Loucy (cell line): ENCODE measurements around the gene PIK3CB.

Source experiments
- H2AFZ ChIP-seq: fragments of 200-600 bp; sonication (generic); 2 replicates; pipeline ENCODE4 v1.6.0; 2016; ENCODE audit warnings: antibody characterized with exemption, mild to moderate bottlenecking, low read length, moderate library complexity
- H3F3A ChIP-seq: fragments of 200-600 bp; 2 replicates; pipeline ENCODE4 v1.6.0; 2016; ENCODE audit warnings: antibody characterized with exemption, low read depth, mild to moderate bottlenecking
- H3K27me3 ChIP-seq: fragments of 200-600 bp; sonication (generic); 2 replicates; pipeline ENCODE4 v1.6.1; 2014; ENCODE audit warnings: low read length, mild to moderate bottlenecking; ENCODE audit not compliant: insufficient read depth, poor library complexity, severe bottlenecking
- H3K36me3 ChIP-seq: fragments of 200-600 bp; sonication (generic); 2 replicates; pipeline ENCODE4 v1.6.1; 2016; ENCODE audit warnings: low read length; ENCODE audit not compliant: insufficient read depth
- H3K4me1 ChIP-seq: fragments of 200-600 bp; sonication (generic); 2 replicates; pipeline ENCODE4 v1.5.1; 2014; ENCODE audit warnings: low read length, mild to moderate bottlenecking; ENCODE audit not compliant: insufficient read depth, poor library complexity, severe bottlenecking
- H3K4me2 ChIP-seq: fragments of 200-600 bp; sonication (generic); 2 replicates; pipeline ENCODE4 v1.6.0; 2014; ENCODE audit warnings: antibody characterized with exemption, low read length, low read depth, mild to moderate bottlenecking; ENCODE audit not compliant: poor library complexity, severe bottlenecking
- H3K4me3 ChIP-seq: fragments of 200-600 bp; sonication (generic); 2 replicates; pipeline ENCODE4 v1.5.1; 2014; ENCODE audit warnings: low read length, mild to moderate bottlenecking, mixed read lengths; ENCODE audit not compliant: poor library complexity, severe bottlenecking
- H3K79me2 ChIP-seq: fragments of 200-600 bp; sonication (generic); 2 replicates; pipeline ENCODE4 v1.6.1; 2014; ENCODE audit warnings: low read length; ENCODE audit not compliant: insufficient read depth
- H3K9ac ChIP-seq: fragments of 200-600 bp; sonication (generic); 2 replicates; pipeline ENCODE4 v1.6.0; 2014; ENCODE audit warnings: mild to moderate bottlenecking, low read depth, low read length, moderate library complexity; ENCODE audit not compliant: poor library complexity, severe bottlenecking
- H3K9me2 ChIP-seq: fragments of 200-600 bp; sonication (generic); replicated peaks from 2 replicates; pipeline ENCODE4 v1.6.1; 2016; ENCODE audit warnings: low read depth, low read length, mixed read lengths
- H3K9me3 ChIP-seq: fragments of 200-600 bp; sonication (generic); 2 replicates; pipeline ENCODE4 v1.6.1; 2014; ENCODE audit warnings: mild to moderate bottlenecking, antibody characterized with exemption, low read length, low read depth; ENCODE audit not compliant: insufficient read depth
- H4K20me1 ChIP-seq: fragments of 200-600 bp; sonication (generic); 2 replicates; pipeline ENCODE4 v1.6.0; 2014; ENCODE audit warnings: antibody characterized with exemption, low read length, mild to moderate bottlenecking; ENCODE audit not compliant: insufficient read depth, poor library complexity, severe bottlenecking
- EZH2phosphoT487 ChIP-seq: fragments of 200-600 bp; IDR thresholded peaks from 2 replicates; pipeline ENCODE4 v1.6.1; 2018; ENCODE audit warnings: antibody characterized with exemption, mild to moderate bottlenecking, moderate library complexity, borderline replicate concordance
- TF ChIP-seq, protein P1 (sequence below): fragments of 200-600 bp; sonication (generic); conservative IDR thresholded peaks from 2 replicates; pipeline ENCODE4 v1.5.1; 2014; ENCODE audit warnings: mild to moderate bottlenecking, antibody characterized with exemption, low read length

The PIK3CB gene

DNA sequence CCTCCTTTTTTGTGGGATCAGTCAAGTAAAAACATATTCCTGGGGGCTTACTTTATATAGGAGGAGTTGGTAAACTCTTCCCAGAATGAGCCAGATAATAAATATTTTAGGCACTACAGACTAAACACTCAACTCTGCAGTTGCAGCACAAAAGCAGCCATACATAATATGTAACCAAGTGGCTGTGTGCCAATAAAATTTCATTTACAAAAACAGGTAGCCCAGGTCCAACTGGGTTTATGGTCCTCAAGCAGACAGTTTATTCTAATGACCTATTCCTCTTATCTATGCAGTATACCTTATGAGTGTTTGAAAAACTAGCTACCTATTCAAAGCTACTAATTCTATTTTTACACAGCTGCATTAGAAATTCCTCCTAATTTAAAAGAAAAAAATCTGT lies 164.3 kb downstream of the PIK3CB start:
- Histone ChIP-seq H3K36me3 (peaks cover 32% of the 10 kb centered on the region), H3K4me3 (no peak overlapping the region), H2AFZ (no peak overlapping the region), H3K4me1 (peaks cover 4% of the 10 kb centered on the region), H3K9me3 (no peaks in the 10 kb centered on the region; the same call in 1 of the 2 replicates), H3K9me2 (no peaks in the 10 kb centered on the region), H3K79me2 (no peaks in the 10 kb centered on the region), H3K4me2 (no peak overlapping the region), H3K9ac (no peak overlapping the region), H3K27me3 (no peaks in the 10 kb centered on the region), H4K20me1 (no peaks in the 10 kb centered on the region), H3F3A (no peaks in the 10 kb centered on the region)
- TF ChIP-seq EZH2phosphoT487, result no peak
- TF ChIP-seq, protein P1, sequence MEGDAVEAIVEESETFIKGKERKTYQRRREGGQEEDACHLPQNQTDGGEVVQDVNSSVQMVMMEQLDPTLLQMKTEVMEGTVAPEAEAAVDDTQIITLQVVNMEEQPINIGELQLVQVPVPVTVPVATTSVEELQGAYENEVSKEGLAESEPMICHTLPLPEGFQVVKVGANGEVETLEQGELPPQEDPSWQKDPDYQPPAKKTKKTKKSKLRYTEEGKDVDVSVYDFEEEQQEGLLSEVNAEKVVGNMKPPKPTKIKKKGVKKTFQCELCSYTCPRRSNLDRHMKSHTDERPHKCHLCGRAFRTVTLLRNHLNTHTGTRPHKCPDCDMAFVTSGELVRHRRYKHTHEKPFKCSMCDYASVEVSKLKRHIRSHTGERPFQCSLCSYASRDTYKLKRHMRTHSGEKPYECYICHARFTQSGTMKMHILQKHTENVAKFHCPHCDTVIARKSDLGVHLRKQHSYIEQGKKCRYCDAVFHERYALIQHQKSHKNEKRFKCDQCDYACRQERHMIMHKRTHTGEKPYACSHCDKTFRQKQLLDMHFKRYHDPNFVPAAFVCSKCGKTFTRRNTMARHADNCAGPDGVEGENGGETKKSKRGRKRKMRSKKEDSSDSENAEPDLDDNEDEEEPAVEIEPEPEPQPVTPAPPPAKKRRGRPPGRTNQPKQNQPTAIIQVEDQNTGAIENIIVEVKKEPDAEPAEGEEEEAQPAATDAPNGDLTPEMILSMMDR, result no peak

DNA sequence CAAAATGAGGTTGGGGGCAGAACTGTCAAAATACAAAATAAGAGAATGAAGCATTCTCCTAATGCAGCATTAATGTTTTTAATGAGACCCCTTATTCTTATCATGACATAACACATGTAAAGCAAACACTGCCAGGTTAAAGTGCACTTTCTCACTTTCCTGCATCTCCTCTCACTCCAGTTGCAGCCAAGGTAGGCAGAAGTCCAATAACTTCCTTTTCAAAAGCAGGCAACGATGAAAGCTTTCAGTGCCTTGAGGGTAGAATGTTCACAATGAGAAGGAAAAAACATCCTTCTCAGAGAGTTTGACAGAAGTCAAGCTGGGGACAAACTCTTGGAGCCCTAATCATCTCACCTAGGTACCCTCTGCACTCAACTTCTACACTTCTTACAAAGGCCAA lies 166.6 kb downstream of the PIK3CB start:
- no peaks in the 10 kb centered on the region for H3K9me3 ChIP-seq
- TF ChIP-seq, protein P1, result no peak
- TF ChIP-seq EZH2phosphoT487, result no peak
- H4K20me1 ChIP-seq, result no peaks in the 10 kb centered on the region
- H3K27me3 ChIP-seq, result no peaks in the 10 kb centered on the region
- no peak overlapping the region for H3K4me3 ChIP-seq
- no peaks in the 10 kb centered on the region for H3F3A ChIP-seq
- no peak overlapping the region for H3K4me2 ChIP-seq
- no peaks in the 10 kb centered on the region for H3K4me1 ChIP-seq
- peaks cover 36% of the 10 kb centered on the region; the same call in 1 of the 2 replicates for H3K36me3 ChIP-seq
- H3K9me2 ChIP-seq, result no peaks in the 10 kb centered on the region
- no peak overlapping the region for H2AFZ ChIP-seq
- no peaks in the 10 kb centered on the region for H3K79me2 ChIP-seq
- H3K9ac ChIP-seq, result no peak overlapping the region

DNA sequence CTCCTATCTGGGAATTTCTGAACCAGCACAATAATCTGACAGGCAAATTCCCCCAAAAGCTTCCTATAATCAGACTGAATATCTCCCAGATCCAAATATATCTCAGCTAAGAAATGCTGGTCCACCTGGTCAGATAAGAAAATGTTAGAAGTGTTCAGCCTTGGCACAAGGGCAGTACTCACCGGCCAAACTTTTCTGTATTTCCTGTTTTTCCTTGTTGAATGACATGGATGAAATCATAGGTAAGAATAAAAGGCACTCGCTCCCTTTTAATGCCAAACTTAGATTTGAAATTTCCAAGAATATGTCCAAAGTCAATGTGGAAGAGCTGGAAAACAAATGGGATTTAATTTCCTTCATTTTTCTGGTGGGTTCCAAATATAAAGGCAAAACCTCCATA lies 177.2 kb downstream of the PIK3CB start:
- no peaks in the 10 kb centered on the region for H4K20me1 ChIP-seq
- H2AFZ ChIP-seq, result no peak overlapping the region
- H3K9me2 ChIP-seq, result no peaks in the 10 kb centered on the region
- H3K36me3 ChIP-seq, result peaks cover 41% of the 10 kb centered on the region
- no peak overlapping the region for H3K4me3 ChIP-seq
- no peak overlapping the region for H3K4me2 ChIP-seq
- peaks cover 11% of the 10 kb centered on the region for H3K4me1 ChIP-seq
- H3K9me3 ChIP-seq, result no peaks in the 10 kb centered on the region
- H3K79me2 ChIP-seq, result no peaks in the 10 kb centered on the region
- no peaks in the 10 kb centered on the region for H3F3A ChIP-seq
- TF ChIP-seq EZH2phosphoT487, result no peak
- TF ChIP-seq, protein P1, result no peak
- no peak overlapping the region for H3K9ac ChIP-seq
- H3K27me3 ChIP-seq, result no peaks in the 10 kb centered on the region
